Skin of body (tissue), 2 donors: ENCODE results near the gene TNS1. TPM values are rescaled to one million over a fixed set of nuclear protein-coding genes. Genes with fewer than 3 reads are reported as not detected.
"Not testable (repeated sequence)": the region's sequence is repeated elsewhere in the genome, so short reads cannot be mapped to it uniquely, and the experiment has no call there.

Experiments
- DNase-seq: peaks from one replicate; lab custom pipeline; 2025; lab: John Stamatoyannopoulos, UW
- total RNA-seq: library from RNA; depleted of rRNA; stranded (reverse); fragments of >200 nt; gene quantifications from one replicate; pipeline ENCODE4 v1.2.3, GENCODE V29; 2014

Gene TNS1
- total RNA-seq, 1 donor from 2014 or later = 92.3 TPM

- DNase-seq = peak; percentile 24
Observed at GRCh38 chr2:218029366-218030360, 26.9 kb upstream of the TNS1 start.

GRCh38 chr2:218028562-218029348, 26.0 kb upstream of the TNS1 start:
- DNase-seq = no peak

GRCh38 chr2:218028189-218028495, 25.3 kb upstream of the TNS1 start:
- no peak for DNase-seq

GRCh38 chr2:218027426-218028188, 24.8 kb upstream of the TNS1 start:
- DNase-seq = no peak

GRCh38 chr2:218026676-218027425, 24.1 kb upstream of the TNS1 start:
- no peak for DNase-seq

GRCh38 chr2:218026244-218026643, 23.4 kb upstream of the TNS1 start:
- DNase-seq = no peak

- no peak for DNase-seq
Observed at GRCh38 chr2:218024871-218025270, 22.1 kb upstream of the TNS1 start.

- DNase-seq = no peak
Observed at GRCh38 chr2:218024336-218024735, 21.5 kb upstream of the TNS1 start.

- no peak for DNase-seq
Observed at GRCh38 chr2:218023636-218024035, 20.8 kb upstream of the TNS1 start.

GRCh38 chr2:218022851-218023530, 20.2 kb upstream of the TNS1 start:
- no peak for DNase-seq

- DNase-seq = no peak
Observed at GRCh38 chr2:218022131-218022850, 19.5 kb upstream of the TNS1 start.

- DNase-seq = no peak
Observed at GRCh38 chr2:218021536-218022071, 18.8 kb upstream of the TNS1 start.

GRCh38 chr2:218020966-218021535, 18.3 kb upstream of the TNS1 start:
- no peak for DNase-seq

- DNase-seq = no peak
Observed at GRCh38 chr2:218020281-218020680, 17.5 kb upstream of the TNS1 start.

GRCh38 chr2:218019411-218020060, 16.7 kb upstream of the TNS1 start:
- DNase-seq = no peak

- DNase-seq = not testable (repeated sequence)
Observed at GRCh38 chr2:218018842-218019125, 16.0 kb upstream of the TNS1 start.

GRCh38 chr2:218017211-218018053, 14.6 kb upstream of the TNS1 start:
- no peak for DNase-seq

GRCh38 chr2:218016810-218017209, 14.0 kb upstream of the TNS1 start:
- no peak for DNase-seq
